ENCODE results near the gene TLX3.
A peak's percentile ranks its signal among the peaks of the same experiment; 100 is the strongest.

GRCh38 chr5:171337210-171337569 lies 28.1 kb downstream of the TLX3 start:
- peak; percentile 65 for TF ChIP-seq CTCF (IDR thresholded peaks at IDR 0.05)
- no peak for TF ChIP-seq REST (IDR thresholded peaks at IDR 0.05; ENCODE audit: insufficient read depth in 1 of 2, low read depth in 2 of 2, low read length in 1 of 2)
- no peak for TF ChIP-seq SIN3A (IDR thresholded peaks at IDR 0.05; ENCODE audit: borderline replicate concordance, insufficient read depth, low read depth, low read length)
- no peak for TF ChIP-seq POLR2AphosphoS5 (IDR thresholded peaks at IDR 0.05; ENCODE audit: low read depth, low read length)
